DMS 273 (cell line): ENCODE measurements around the gene SH2D7.
A peak's percentile ranks its signal among the peaks of the same experiment; 100 is the strongest.

Source experiments
- DNase-seq: peaks from one replicate; lab custom pipeline; 2025; ENCODE audit not compliant: unreplicated experiment; lab: John Stamatoyannopoulos, UW

Gene SH2D7

DNA sequence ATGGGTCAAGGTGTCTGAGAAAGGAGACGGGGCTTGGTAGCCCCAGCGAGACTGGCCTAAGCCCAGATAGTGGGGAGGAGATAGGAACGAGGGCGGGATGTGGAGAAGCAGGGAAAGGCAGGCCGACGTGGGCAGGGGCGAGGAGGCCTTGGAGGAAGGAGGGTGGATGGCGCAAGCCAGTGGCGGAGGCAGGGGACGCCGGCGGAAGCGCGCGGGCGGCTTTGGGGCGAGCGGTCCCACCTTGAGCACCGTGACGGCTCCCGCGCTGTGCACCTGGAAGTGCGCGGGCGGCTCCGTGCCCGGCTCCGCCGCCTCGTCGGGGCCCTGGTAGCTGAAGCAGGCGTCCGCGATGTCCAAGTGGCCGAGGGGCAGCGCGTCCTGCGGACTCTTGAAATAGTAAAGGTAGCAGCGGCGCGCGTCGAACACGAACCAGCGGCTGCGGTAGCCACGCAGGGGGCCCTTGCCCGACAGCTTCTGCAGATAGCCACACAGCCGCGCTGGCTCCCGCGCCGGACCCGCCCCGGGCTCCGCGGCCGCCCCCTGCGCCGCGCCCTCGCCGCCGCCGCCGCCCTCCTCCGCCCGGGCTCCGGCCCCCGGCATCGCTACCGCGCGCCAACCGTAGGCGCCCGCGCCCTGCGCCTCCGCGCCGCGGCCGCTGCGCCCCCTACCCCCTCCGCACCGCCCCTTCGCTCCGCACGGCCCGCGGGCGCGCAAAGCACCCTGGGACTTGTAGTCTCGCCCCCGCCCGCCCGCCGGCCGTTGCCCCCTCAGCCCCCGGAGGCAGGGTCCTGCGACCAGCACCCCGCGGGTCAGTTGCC, 15.1 kb upstream of the SH2D7 start, which contains the start of gene TBC1D2B:
TBC1D2B (minus strand) TSS at position 659 of the 818 bp plus-strand sequence; CDS start at position 600, 59 bp downstream.
- peak; percentile 82 for DNase-seq

GRCh38 chr15:78077871-78078210, 14.5 kb upstream of the SH2D7 start:
- no peak for DNase-seq

DNA sequence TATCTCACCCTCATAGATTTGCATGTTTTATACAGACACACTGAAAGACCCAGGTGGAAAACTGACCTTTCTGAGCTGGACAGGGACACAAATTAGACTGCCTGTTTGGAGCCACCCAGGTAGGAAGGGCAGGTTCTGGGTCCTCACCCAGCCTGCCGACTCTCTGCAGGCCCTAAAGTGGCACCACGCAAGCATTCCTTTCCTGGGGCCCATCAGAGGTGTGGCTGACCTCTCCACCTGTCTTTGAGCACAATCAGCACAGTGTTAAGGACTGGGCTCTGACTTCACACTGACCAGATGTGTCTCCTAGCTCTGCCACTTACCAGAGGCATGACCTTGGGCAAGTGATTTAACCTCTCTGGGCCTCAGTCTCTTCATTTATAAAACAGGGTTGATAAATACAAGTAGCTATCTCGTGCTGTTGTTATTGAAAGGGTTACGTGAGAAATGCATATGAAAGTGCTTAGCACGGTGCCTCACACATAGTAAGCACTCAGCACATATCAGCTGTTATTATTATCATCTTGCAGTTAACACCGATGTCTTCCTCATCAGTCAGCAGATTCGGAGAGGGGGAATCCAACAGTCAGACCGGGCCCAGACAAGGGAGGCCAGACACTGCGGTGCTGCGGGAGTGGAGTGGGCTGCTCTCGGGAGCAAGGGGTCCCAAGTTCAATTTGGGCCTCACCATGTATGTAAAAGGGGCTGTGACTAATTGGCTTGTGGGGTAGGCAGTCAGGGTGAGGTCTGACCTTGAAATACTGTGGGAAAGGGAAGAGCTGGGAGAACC, 12.9 kb upstream of the SH2D7 start:
- no peak for DNase-seq

DNA sequence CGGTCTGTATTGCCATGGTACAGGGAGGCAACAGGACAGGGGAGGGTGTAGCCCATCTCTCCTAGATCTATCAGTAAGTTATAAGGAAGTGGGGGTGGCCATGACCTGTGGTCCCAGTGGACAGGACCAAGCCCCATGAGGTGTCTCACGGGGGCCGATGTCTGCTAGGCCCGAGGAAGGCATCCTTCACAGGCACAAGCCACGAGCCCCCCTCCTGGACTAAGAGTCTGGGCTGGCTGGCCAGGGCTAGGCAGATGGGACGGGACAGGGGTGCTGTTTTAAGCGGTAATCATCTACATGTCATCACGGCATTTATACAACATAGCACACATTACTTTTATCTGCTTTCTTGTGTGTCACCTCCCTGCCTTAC, 12.3 kb upstream of the SH2D7 start:
- DNase-seq = no peak

- no peak for DNase-seq
Observed at GRCh38 chr15:78082106-78082742, 10.1 kb upstream of the SH2D7 start.

GRCh38 chr15:78082743-78083110, 9.6 kb upstream of the SH2D7 start:
- no peak for DNase-seq

DNA sequence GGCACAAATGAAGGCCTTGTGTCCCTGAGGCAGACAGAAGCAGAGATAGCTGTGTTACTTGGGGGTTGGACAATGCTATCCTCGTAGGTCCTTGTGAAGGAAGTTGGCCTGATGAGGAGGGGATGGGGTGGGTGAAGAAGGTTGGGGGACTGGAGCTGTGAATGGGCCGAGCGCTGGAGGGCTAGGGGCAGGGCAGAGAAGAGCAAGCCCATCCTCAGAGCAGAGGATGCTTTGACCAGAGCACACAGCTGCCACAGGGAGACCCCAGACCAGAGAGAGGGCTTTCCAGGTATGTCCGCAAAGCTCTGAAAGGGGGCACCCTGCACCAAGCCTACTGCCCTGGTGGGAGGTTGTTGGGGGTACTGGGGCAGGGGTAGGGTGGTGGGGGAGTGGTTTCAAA, 9.2 kb upstream of the SH2D7 start:
- DNase-seq = no peak

- no peak for DNase-seq
Observed at GRCh38 chr15:78083687-78084448, 8.5 kb upstream of the SH2D7 start.

- no peak for DNase-seq
Observed at GRCh38 chr15:78084449-78084750, 8.0 kb upstream of the SH2D7 start.

DNA sequence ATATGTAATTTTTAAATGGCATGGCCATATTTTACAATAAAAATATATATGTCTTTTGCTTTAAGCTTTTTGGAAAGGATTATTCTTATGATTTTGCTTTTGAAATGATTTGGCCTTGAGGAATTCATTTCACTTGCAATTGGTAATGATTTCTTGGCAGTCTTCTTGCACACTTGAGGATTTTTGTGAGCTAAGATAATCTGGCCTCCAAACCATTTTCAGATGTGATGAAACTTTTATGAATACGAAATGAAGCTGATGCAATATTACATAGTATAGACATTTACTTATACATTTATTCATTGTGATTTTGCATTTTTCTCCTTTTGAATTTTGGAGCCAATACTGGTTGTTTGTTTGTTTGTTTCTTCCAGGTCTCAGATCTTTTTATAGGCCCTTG, 6.4 kb upstream of the SH2D7 start:
- no peak for DNase-seq

GRCh38 chr15:78087951-78088772, 4.2 kb upstream of the SH2D7 start:
- no peak for DNase-seq

GRCh38 chr15:78088773-78089080, 3.6 kb upstream of the SH2D7 start:
- no peak for DNase-seq

GRCh38 chr15:78090422-78091063, 1.8 kb upstream of the SH2D7 start:
- no peak for DNase-seq

DNA sequence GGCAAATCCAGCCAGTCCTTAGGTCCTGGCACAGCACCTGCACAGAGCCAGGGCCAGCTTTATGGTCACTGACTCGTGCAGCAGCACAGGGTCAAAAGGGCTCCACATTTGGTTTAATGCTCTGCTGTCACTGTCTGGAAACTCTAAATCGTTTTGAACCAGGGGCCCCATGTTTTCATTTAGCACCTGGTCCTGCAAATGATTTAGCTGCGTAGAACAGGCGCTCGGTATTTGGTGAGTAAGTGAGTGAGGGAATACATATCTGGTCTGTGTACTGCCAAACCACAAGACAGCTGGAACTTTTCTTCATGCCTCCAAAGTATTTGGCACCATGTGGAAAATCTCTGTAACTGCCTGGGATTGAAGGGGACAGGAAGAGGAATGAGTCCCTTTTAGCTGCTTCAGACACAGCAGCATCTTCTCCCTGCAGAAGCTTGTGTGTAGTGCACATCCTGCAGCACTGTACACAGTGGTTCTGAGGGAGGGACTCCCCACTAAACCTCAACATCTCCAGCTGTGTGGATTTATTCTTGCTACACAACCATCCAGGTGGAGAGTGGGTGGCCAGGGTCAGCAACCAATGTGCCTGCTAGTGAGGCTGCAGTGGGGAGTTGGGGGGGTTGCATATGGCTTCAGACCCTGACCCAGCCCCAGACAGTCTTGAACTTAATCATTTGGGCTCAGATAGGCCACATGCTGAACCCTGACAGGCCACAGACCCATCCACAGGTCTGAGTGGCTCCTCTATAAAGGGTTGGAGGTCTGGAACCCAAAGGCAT, 1.1 kb downstream of the SH2D7 start:
- no peak for DNase-seq

- DNase-seq = no peak
Observed at GRCh38 chr15:78097667-78098066, 5.3 kb downstream of the SH2D7 start.

- DNase-seq = no peak
Observed at GRCh38 chr15:78098131-78098755, 5.9 kb downstream of the SH2D7 start.

DNA sequence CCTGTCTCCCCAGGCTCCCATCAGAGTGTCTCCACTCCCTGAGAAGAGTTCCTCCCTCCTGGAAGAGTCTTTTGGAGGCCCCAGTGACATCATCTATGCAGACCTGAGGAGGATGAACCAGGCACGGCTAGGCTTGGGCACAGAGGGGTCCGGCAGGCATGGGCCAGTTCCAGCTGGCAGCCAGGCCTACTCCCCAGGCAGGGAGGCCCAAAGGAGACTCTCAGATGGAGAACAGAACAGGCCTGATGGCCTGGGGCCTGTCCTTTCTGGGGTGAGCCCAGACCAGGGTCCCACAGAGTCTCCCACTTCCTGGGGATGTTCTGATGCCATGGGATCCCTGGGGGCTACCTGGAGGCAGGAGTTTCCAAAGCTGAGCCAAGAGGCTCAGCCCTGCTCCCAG, 8.5 kb downstream of the SH2D7 start:
- DNase-seq = no peak

- DNase-seq = no peak
Observed at GRCh38 chr15:78101423-78102105, 9.2 kb downstream of the SH2D7 start.
